HepG2 (cell line): ENCODE data around the gene SIT1. TPM values are rescaled to one million over a fixed set of nuclear protein-coding genes. Genes with fewer than 3 reads are reported as not detected.

ENCODE experiments used
- ATAC-seq: fragments of 200-7000 bp; cut with Tn5 transposase; 3 replicates; pipeline ENCODE4 v1.9.1; 2020; ENCODE audit warnings: mild to moderate bottlenecking, moderate library complexity
- BruUV-seq: library from RNA; stranded (reverse); fragments of 400-500 nt; replicated peaks from 2 replicates; lab custom pipeline; 2021; lab: Mats Ljungman, UMichigan
- CTCF ChIA-PET: fragments of 300-600 bp; formaldehyde crosslinking; extraction: SDS; loops from one replicate; lab custom pipeline; 2021; ENCODE audit warnings: low total read pairs, inconsistent platforms, low intra/inter-chr PET ratio; lab: Yijun Ruan, JAX
- POLR2A ChIA-PET: fragments of 350-600 bp; sonication (Branson Sonifier 250); formaldehyde crosslinking; loops from one replicate; lab custom pipeline; 2020; ENCODE audit warnings: antibody characterized with exemption, inconsistent platforms; lab: Yijun Ruan, JAX
- DNase-seq: peaks from one replicate; pipeline ENCODE4 v3.0.0-alpha.2; 2015; ENCODE audit warnings: low spot score
- FAIRE-seq: peaks from 3 replicates; lab custom pipeline; 2011; peaks lifted over from hg19 to GRCh38; lab: Jason Lieb, UNC
- H2AFZ ChIP-seq: one replicate; pipeline ENCODE4 v1.6.1; 2011; ENCODE audit warnings: low read length, inconsistent platforms
- H3K27ac ChIP-seq: fragments of 300-600 bp; 3 replicates; pipeline ENCODE4 v1.8.0; 2011; ENCODE audit warnings: mixed run types, mild to moderate bottlenecking, mixed read lengths, low read length, inconsistent platforms; ENCODE audit not compliant: insufficient read depth; ENCODE audit errors: extremely low read length
- H3K27me3 ChIP-seq, 2 experiments: fragments of 200-600 bp in 1 of 2; 2 replicates in 1 of 2; 3 replicates in 1 of 2; pipeline versions ENCODE4 v1.6.0 to v1.8.0; 2011; ENCODE audit warnings: low read length in 2 of 2, mild to moderate bottlenecking in 2 of 2, moderate library complexity in 2 of 2, inconsistent platforms in 1 of 2; ENCODE audit not compliant: insufficient read depth in 2 of 2, control insufficient read depth in 1 of 2
- H3K36me3 ChIP-seq, 2 experiments: fragments of 200-600 bp in 1 of 2; replicated peaks in 1 of 2; 2 replicates in 1 of 2; 3 replicates in 1 of 2; pipeline versions ENCODE4 v1.5.1 to v1.8.0; 2011; ENCODE audit warnings: low read length in 2 of 2, inconsistent platforms in 1 of 2; ENCODE audit not compliant: insufficient read depth in 2 of 2, control insufficient read depth in 1 of 2
- H3K4me1 ChIP-seq: 2 replicates; pipeline ENCODE4 v1.5.1; 2012; ENCODE audit warnings: low read length, inconsistent platforms; ENCODE audit not compliant: insufficient read depth
- H3K4me2 ChIP-seq: 2 replicates; pipeline ENCODE4 v1.6.0; 2011; ENCODE audit warnings: low read depth, low read length, inconsistent platforms
- H3K4me3 ChIP-seq, 3 experiments: fragments of 200-600 bp in 1 of 3; sonication (generic), shearing (Covaris generic) in 1 of 3; replicated peaks in 1 of 3; 2 replicates each; pipeline ENCODE4 v1.5.1; 2011 to 2016; ENCODE audit warnings: low read length in 3 of 3, inconsistent platforms in 2 of 3, low read depth in 2 of 3, mild to moderate bottlenecking in 2 of 3, control low read depth in 1 of 3, mixed read lengths in 1 of 3; ENCODE audit not compliant: insufficient read depth in 1 of 3
- H3K79me2 ChIP-seq: one replicate; pipeline ENCODE4 v1.6.1; 2011; ENCODE audit warnings: low read length, inconsistent platforms; ENCODE audit not compliant: insufficient read depth
- H3K9ac ChIP-seq: 2 replicates; pipeline ENCODE4 v1.6.0; 2011; ENCODE audit warnings: mild to moderate bottlenecking, low read depth, low read length, inconsistent platforms; ENCODE audit not compliant: insufficient read depth
- H3K9me3 ChIP-seq: 2 replicates; pipeline ENCODE4 v1.5.1; 2012; ENCODE audit warnings: mild to moderate bottlenecking, low read length
- H4K20me1 ChIP-seq: 2 replicates; pipeline ENCODE4 v1.6.0; 2011; ENCODE audit warnings: inconsistent platforms, mild to moderate bottlenecking, low read length, moderate library complexity; ENCODE audit not compliant: insufficient read depth
- BCLAF1 ChIP-seq: fragments of 450-650 bp; IDR thresholded peaks from 2 replicates; pipeline ENCODE4 v1.6.1; 2017; ENCODE audit warnings: mild to moderate bottlenecking
- BHLHE40 ChIP-seq: IDR thresholded peaks from 2 replicates; pipeline ENCODE4 v1.6.1; 2011; ENCODE audit warnings: low read length, improper control_type of control experiment
- MED8 ChIP-seq: sonication (generic); formaldehyde crosslinking; IDR thresholded peaks from 2 replicates; pipeline ENCODE4 v1.8.1; 2023; ENCODE audit warnings: mild to moderate bottlenecking, missing genetic modification reagents; ENCODE audit not compliant: insufficient replicate concordance
- MXI1 ChIP-seq: IDR thresholded peaks from 3 replicates; pipeline ENCODE4 v1.6.1; 2012; ENCODE audit warnings: low read depth, low read length, inconsistent platforms, borderline replicate concordance
- POGK ChIP-seq: sonication (generic); formaldehyde crosslinking; conservative IDR thresholded peaks from 2 replicates; pipeline ENCODE4 v1.8.0; 2022; ENCODE audit warnings: mild to moderate bottlenecking, moderate library complexity, missing genetic modification reagents
- SMC3 ChIP-seq: IDR thresholded peaks from 2 replicates; pipeline ENCODE4 v1.6.1; 2011; ENCODE audit warnings: low read length, improper control_type of control experiment
- SP5 ChIP-seq: IDR thresholded peaks from 2 replicates; pipeline ENCODE4 v1.6.1; 2016; ENCODE audit warnings: low read depth, borderline replicate concordance
- SRY ChIP-seq: sonication (generic); formaldehyde crosslinking; IDR thresholded peaks from 2 replicates; pipeline ENCODE4 v1.8.0; 2022; ENCODE audit warnings: mild to moderate bottlenecking, missing genetic modification reagents
- SSRP1 ChIP-seq: IDR thresholded peaks from 2 replicates; pipeline ENCODE4 v1.6.1; 2016; ENCODE audit warnings: control low read depth
- TCF7 ChIP-seq: sonication (generic); IDR thresholded peaks from 2 replicates; pipeline ENCODE4 v1.6.1; 2016; ENCODE audit warnings: antibody characterized with exemption, low read depth
- U2AF1 ChIP-seq: fragments of 200-400 bp; formaldehyde crosslinking; optimal IDR thresholded peaks from 2 replicates; pipeline ENCODE3; 2017; ENCODE audit warnings: mild to moderate bottlenecking, low read depth, low read length
- ZNF24 ChIP-seq: fragments of 450-650 bp; IDR thresholded peaks from 2 replicates; pipeline ENCODE4 v1.6.1; 2017; ENCODE audit warnings: antibody characterized with exemption, mild to moderate bottlenecking
- ZNF335 ChIP-seq: sonication (generic); formaldehyde crosslinking; IDR thresholded peaks from 2 replicates; pipeline ENCODE4 v1.4.0; 2020; ENCODE audit warnings: missing genetic modification reagents
- ZNF670 ChIP-seq: sonication (generic); formaldehyde crosslinking; IDR thresholded peaks from 2 replicates; pipeline ENCODE4 v1.8.0; 2022; ENCODE audit warnings: mild to moderate bottlenecking, missing genetic modification reagents, borderline replicate concordance
- ZNF841 ChIP-seq: sonication (generic); formaldehyde crosslinking; IDR thresholded peaks from 2 replicates; pipeline ENCODE4 v1.8.1; 2023; ENCODE audit warnings: missing genetic modification reagents, borderline replicate concordance
- WGBS: methylation state at CpG from one replicate; pipeline ENCODE4 v1.1.6; 2017; ENCODE audit warnings: low lambda C conversion rate; 5-methylcytosine and 5-hydroxymethylcytosine counted together
- in situ Hi-C: cut with HindIII; loops from 2 replicates; pipeline ENCODE4 v1.10.0; 2017; ENCODE audit warnings: low pct_unique_long_range_greater_than_20kb; ENCODE audit not compliant: extremely low pct_ligation_motif_present
- intact Hi-C: fragments of 100-400 bp; cut with micrococcal nuclease; formaldehyde crosslinking; loops from one replicate; pipeline ENCODE4 v1.10.0; 2022; ENCODE audit not compliant: unreplicated experiment
- polyA plus RNA-seq, 8 experiments: library from polyadenylated mRNA; depleted of rRNA in 3 of 8; stranded (reverse) in 7 of 8; unstranded in 1 of 8; fragments of >200 nt; fragmentation: Illumina TruSeq in 4 of 8; extraction: Trizol in 4 of 8; gene quantifications; 2 replicates each; pipeline versions ENCODE4 v1.2.1 to v1.2.3, GENCODE V29; 2011 to 2016; ENCODE audit warnings: low read depth in 4 of 8, missing spikeins in 1 of 8, mixed read lengths in 1 of 8; ENCODE audit not compliant: insufficient read depth in 1 of 8
- total RNA-seq, 5 experiments: library from RNA; depleted of rRNA; stranded (reverse); fragments of >200 nt; fragmentation: Illumina TruSeq; extraction: Trizol; gene quantifications; 2 replicates each; pipeline ENCODE4 v1.2.3, GENCODE V29; 2016; ENCODE audit warnings: low read depth in 1 of 5
- TF ChIP-seq, protein P1 (sequence below): IDR thresholded peaks from 2 replicates; pipeline ENCODE4 v1.4.0; 2020; ENCODE audit warnings: mild to moderate bottlenecking, missing genetic modification reagents

SIT1 gene
- total and polyA plus RNA-seq, 2 of the 13 experiments (the other 11 are each of a cell fraction or from before 2014, with no cell fraction given) = 0.09 to 6.7 TPM

DNA sequence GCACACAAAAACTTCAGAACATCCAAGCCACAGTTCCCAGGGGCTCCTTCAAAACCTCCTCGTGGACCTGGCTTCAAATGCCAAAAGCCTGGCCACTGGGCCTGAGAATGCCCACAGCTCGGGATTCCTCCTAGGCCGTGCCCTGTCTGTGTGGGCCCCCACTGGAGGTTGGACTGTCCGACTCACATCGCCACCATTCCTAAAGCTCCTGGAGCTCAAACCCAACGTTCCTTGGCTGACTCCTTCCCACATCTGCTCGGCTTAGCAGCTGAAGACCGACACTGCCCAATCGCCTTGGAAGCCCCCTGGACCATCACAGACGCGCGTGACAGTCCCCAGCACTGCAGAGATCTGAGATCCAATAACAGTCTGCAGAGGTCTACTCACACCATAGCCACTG, 7.7 kb downstream of the SIT1 start:
- H4K20me1 ChIP-seq = no peaks in the 10 kb centered on the region
- no peak for FAIRE-seq
- H3K9ac ChIP-seq = no peak overlapping the region
- BruUV-seq = no TSS peak
- H3K4me1 ChIP-seq = peaks cover 18% of the 10 kb centered on the region
- no peak overlapping the region for H2AFZ ChIP-seq
- no peak for ATAC-seq
- CTCF ChIA-PET = no interaction called here
- H3K4me2 ChIP-seq = no peak overlapping the region
- H3K4me3 ChIP-seq = no peak overlapping the region
- POLR2A ChIA-PET = no interaction called here
- no peak overlapping the region for H3K27ac ChIP-seq
- in situ Hi-C loops = no loop called here
- TF ChIP-seq ZNF670 (CRISPR knock-in tag) (no peak), BCLAF1 (no peak), BHLHE40 (no peak), SP5 (CRISPR knock-in tag) (no peak), SMC3 (no peak), ZNF24 (no peak), ZNF841 (CRISPR knock-in tag) (no peak), POGK (CRISPR knock-in tag) (no peak), MXI1 (no peak), SRY (no peak), TCF7 (no peak), SSRP1 (no peak), ZNF335 (CRISPR knock-in tag) (no peak), U2AF1 (no peak), MED8 (CRISPR knock-in tag) (no peak)
- TF ChIP-seq, protein P1, sequence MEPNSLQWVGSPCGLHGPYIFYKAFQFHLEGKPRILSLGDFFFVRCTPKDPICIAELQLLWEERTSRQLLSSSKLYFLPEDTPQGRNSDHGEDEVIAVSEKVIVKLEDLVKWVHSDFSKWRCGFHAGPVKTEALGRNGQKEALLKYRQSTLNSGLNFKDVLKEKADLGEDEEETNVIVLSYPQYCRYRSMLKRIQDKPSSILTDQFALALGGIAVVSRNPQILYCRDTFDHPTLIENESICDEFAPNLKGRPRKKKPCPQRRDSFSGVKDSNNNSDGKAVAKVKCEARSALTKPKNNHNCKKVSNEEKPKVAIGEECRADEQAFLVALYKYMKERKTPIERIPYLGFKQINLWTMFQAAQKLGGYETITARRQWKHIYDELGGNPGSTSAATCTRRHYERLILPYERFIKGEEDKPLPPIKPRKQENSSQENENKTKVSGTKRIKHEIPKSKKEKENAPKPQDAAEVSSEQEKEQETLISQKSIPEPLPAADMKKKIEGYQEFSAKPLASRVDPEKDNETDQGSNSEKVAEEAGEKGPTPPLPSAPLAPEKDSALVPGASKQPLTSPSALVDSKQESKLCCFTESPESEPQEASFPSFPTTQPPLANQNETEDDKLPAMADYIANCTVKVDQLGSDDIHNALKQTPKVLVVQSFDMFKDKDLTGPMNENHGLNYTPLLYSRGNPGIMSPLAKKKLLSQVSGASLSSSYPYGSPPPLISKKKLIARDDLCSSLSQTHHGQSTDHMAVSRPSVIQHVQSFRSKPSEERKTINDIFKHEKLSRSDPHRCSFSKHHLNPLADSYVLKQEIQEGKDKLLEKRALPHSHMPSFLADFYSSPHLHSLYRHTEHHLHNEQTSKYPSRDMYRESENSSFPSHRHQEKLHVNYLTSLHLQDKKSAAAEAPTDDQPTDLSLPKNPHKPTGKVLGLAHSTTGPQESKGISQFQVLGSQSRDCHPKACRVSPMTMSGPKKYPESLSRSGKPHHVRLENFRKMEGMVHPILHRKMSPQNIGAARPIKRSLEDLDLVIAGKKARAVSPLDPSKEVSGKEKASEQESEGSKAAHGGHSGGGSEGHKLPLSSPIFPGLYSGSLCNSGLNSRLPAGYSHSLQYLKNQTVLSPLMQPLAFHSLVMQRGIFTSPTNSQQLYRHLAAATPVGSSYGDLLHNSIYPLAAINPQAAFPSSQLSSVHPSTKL (CRISPR knock-in tag) = no peak
- TF ChIP-seq, all 625 proteins: peak for 0
- Histone ChIP-seq H3K27me3 (peaks cover 0 to 5% of the 10 kb centered on the region in 2 experiments; a peak in 2 of 5 replicates), H3K9me3 (no peaks in the 10 kb centered on the region), H3K79me2 (no peaks in the 10 kb centered on the region), H3K36me3 (no peaks in the 10 kb centered on the region)
- 86% methylated on average over 7 of the region's 12 CpGs for WGBS
- intact Hi-C loops = loop anchor here (10.0 kb wide), 2 partner anchors 52 to 242 kb away; no protein-coding TSS in a partner anchor
- no peak for DNase-seq
